Measurements from ENCODE around the gene AMMECR1L.
"Not testable (repeated sequence)": the region's sequence is repeated elsewhere in the genome, so short reads cannot be mapped to it uniquely, and the experiment has no call there.

Gene AMMECR1L

GRCh38 chr2:127885780-127886592 is at the start of gene AMMECR1L:
AMMECR1L (minus strand) TSS chr2:127885956; CDS start chr2:127874234, 11,722 bp downstream.
- DNase-seq, result not testable (repeated sequence)

GRCh38 chr2:127935337-127935736 is 49.6 kb upstream of the AMMECR1L start:
- DNase-seq, result no peak

GRCh38 chr2:127932199-127932876 is 46.6 kb upstream of the AMMECR1L start:
- DNase-seq, result no peak

- DNase-seq, result no peak
Measured at GRCh38 chr2:127929449-127929848, 43.7 kb upstream of the AMMECR1L start.

- DNase-seq, result no peak
Measured at GRCh38 chr2:127927384-127927783, 41.6 kb upstream of the AMMECR1L start.

GRCh38 chr2:127917916-127918315 is 32.2 kb upstream of the AMMECR1L start:
- DNase-seq, result no peak

- no peak for DNase-seq
Measured at GRCh38 chr2:127913808-127914457, 28.2 kb upstream of the AMMECR1L start.

- DNase-seq, result no peak
Measured at GRCh38 chr2:127911737-127912136, 26.0 kb upstream of the AMMECR1L start.

- DNase-seq, result no peak
Measured at GRCh38 chr2:127910415-127910814, 24.7 kb upstream of the AMMECR1L start.

GRCh38 chr2:127909019-127909418 is 23.3 kb upstream of the AMMECR1L start:
- no peak for DNase-seq

- not testable (repeated sequence) for DNase-seq
Measured at GRCh38 chr2:127907733-127908400, 22.1 kb upstream of the AMMECR1L start.

GRCh38 chr2:127906206-127906926 is 20.6 kb upstream of the AMMECR1L start:
- no peak for DNase-seq

GRCh38 chr2:127901339-127902056 is 15.7 kb upstream of the AMMECR1L start:
- DNase-seq, result no peak

- no peak for DNase-seq
Measured at GRCh38 chr2:127897531-127898211, 11.9 kb upstream of the AMMECR1L start.

- DNase-seq, result no peak
Measured at GRCh38 chr2:127893494-127893893, 7.7 kb upstream of the AMMECR1L start.

- DNase-seq, result no peak
Measured at GRCh38 chr2:127893033-127893432, 7.3 kb upstream of the AMMECR1L start.

GRCh38 chr2:127891811-127892210 is 6.1 kb upstream of the AMMECR1L start:
- no peak for DNase-seq

GRCh38 chr2:127890756-127891155 is 5.0 kb upstream of the AMMECR1L start:
- DNase-seq, result not testable (repeated sequence)

- no peak for DNase-seq
Measured at GRCh38 chr2:127888772-127889171, 3.0 kb upstream of the AMMECR1L start.

GRCh38 chr2:127887776-127888130 is 2.0 kb upstream of the AMMECR1L start:
- DNase-seq, result no peak

- DNase-seq, result no peak
Measured at GRCh38 chr2:127887082-127887775, 1.5 kb upstream of the AMMECR1L start.
